CD14-positive monocyte (primary cell): ENCODE results near the gene FBXO41. TPM values are rescaled to one million over a fixed set of nuclear protein-coding genes. Genes with fewer than 3 reads are reported as not detected.
A peak's percentile ranks its signal among the peaks of the same experiment; 100 is the strongest.

ENCODE experiments used
- DNase-seq, 3 donors: peaks; one replicate each; pipeline ENCODE4 v3.0.0-alpha.2; 2011 to 2022
- H2AFZ ChIP-seq: 2 replicates; pipeline ENCODE4 v1.6.0; 2012; ENCODE audit warnings: mild to moderate bottlenecking, low read depth, low read length, inconsistent platforms; ENCODE audit not compliant: insufficient read depth, poor library complexity, severe bottlenecking
- H3K27ac ChIP-seq, 2 donors: 1 replicate in 1 of 2; 2 replicates in 1 of 2; pipeline ENCODE4 v1.5.1; 2012 to 2013; ENCODE audit warnings: low read length in 2 of 2, control low read depth in 1 of 2, inconsistent platforms in 1 of 2, low read depth in 1 of 2, mild to moderate bottlenecking in 1 of 2
- H3K27me3 ChIP-seq, 2 donors: one replicate each; pipeline versions ENCODE4 v1.6.0 to v1.6.1; 2011 to 2013; ENCODE audit warnings: low read length in 2 of 2; ENCODE audit not compliant: control insufficient read depth in 2 of 2, insufficient read depth in 2 of 2
- H3K36me3 ChIP-seq, 2 donors: replicated peaks in 1 of 2; 1 replicate in 1 of 2; 2 replicates in 1 of 2; pipeline versions ENCODE4 v1.5.1 to v1.6.1; 2012 to 2013; ENCODE audit warnings: low read length in 2 of 2, control low read depth in 1 of 2, inconsistent platforms in 1 of 2, mild to moderate bottlenecking in 1 of 2; ENCODE audit not compliant: insufficient read depth in 2 of 2, control insufficient read depth in 1 of 2
- H3K4me1 ChIP-seq, 2 donors: 1 replicate in 1 of 2; 2 replicates in 1 of 2; pipeline versions ENCODE4 v1.5.1 to v1.6.1; 2012 to 2013; ENCODE audit warnings: low read length in 2 of 2, control low read depth in 1 of 2, inconsistent platforms in 1 of 2, mild to moderate bottlenecking in 1 of 2, moderate library complexity in 1 of 2; ENCODE audit not compliant: insufficient read depth in 2 of 2, control insufficient read depth in 1 of 2
- H3K4me2 ChIP-seq: replicated peaks from 2 replicates; pipeline ENCODE3; 2012; ENCODE audit warnings: low read length, moderate library complexity, mild to moderate bottlenecking; ENCODE audit not compliant: poor library complexity, severe bottlenecking; ENCODE audit errors: extremely low read depth
- H3K4me3 ChIP-seq, 3 experiments: fragments of 200-600 bp in 1 of 3; sonication (generic) in 1 of 3; replicated peaks in 1 of 3; 1 replicate in 2 of 3; 2 replicates in 1 of 3; pipeline ENCODE4 v1.5.1; 2011 to 2013; ENCODE audit warnings: low read length in 3 of 3, mild to moderate bottlenecking in 3 of 3, control low read depth in 2 of 3, low read depth in 2 of 3, inconsistent platforms in 1 of 3, moderate library complexity in 1 of 3
- H3K79me2 ChIP-seq: 2 replicates; pipeline ENCODE4 v1.6.0; 2012; ENCODE audit warnings: mild to moderate bottlenecking, control low read depth, inconsistent platforms, low read length, moderate library complexity; ENCODE audit not compliant: insufficient read depth
- H3K9ac ChIP-seq: 2 replicates; pipeline ENCODE4 v1.6.0; 2017; ENCODE audit warnings: low read length, mild to moderate bottlenecking; ENCODE audit not compliant: insufficient read depth, poor library complexity, severe bottlenecking
- H3K9me3 ChIP-seq, 2 donors: replicated peaks in 1 of 2; 1 replicate in 1 of 2; 2 replicates in 1 of 2; pipeline versions ENCODE4 v1.5.1 to v1.6.1; 2012 to 2013; ENCODE audit warnings: low read length in 2 of 2, control low read depth in 1 of 2; ENCODE audit not compliant: control insufficient read depth in 1 of 2, insufficient read depth in 1 of 2
- H4K20me1 ChIP-seq: 2 replicates; pipeline ENCODE4 v1.6.0; 2012; ENCODE audit warnings: mild to moderate bottlenecking, low read length, control low read depth, moderate library complexity; ENCODE audit not compliant: insufficient read depth
- H3K27ac Mint-ChIP-seq, 7 donors: one replicate each; pipeline ENCODE4 v1.8.0; 2020; ENCODE audit warnings: mild to moderate bottlenecking in 7 of 7, mixed read lengths in 7 of 7, moderate library complexity in 6 of 7, inconsistent platforms in 2 of 7
- H3K27me3 Mint-ChIP-seq, 3 donors: one replicate each; pipeline ENCODE4 v1.8.0; 2021 to 2022; ENCODE audit warnings: low read depth in 3 of 3, mild to moderate bottlenecking in 3 of 3, mixed read lengths in 3 of 3, moderate library complexity in 3 of 3, inconsistent platforms in 1 of 3
- H3K36me3 Mint-ChIP-seq, 2 donors: one replicate each; pipeline ENCODE4 v1.8.0; 2020; ENCODE audit warnings: mixed read lengths in 2 of 2, inconsistent platforms in 1 of 2, mild to moderate bottlenecking in 1 of 2
- H3K4me1 Mint-ChIP-seq: one replicate; pipeline ENCODE4 v1.8.0; 2020; ENCODE audit warnings: mild to moderate bottlenecking, mixed read lengths
- H3K4me3 Mint-ChIP-seq, 2 donors: one replicate each; pipeline ENCODE4 v1.8.0; 2020; ENCODE audit warnings: mild to moderate bottlenecking in 2 of 2, mixed read lengths in 2 of 2, moderate library complexity in 1 of 2
- H3K9me3 Mint-ChIP-seq, 7 donors: one replicate each; pipeline ENCODE4 v1.8.0; 2020 to 2022; ENCODE audit warnings: mixed read lengths in 7 of 7, mild to moderate bottlenecking in 6 of 7, moderate library complexity in 6 of 7, inconsistent platforms in 2 of 7
- CTCF ChIP-seq: fragments of 200-600 bp; IDR thresholded peaks from one replicate; pipeline ENCODE4 v1.8.0; 2022; ENCODE audit warnings: antibody characterized with exemption, mild to moderate bottlenecking
- WGBS: methylation state at CpG from one replicate; pipeline ENCODE4 v1.1.5; 2013; ENCODE audit warnings: missing lambda C conversion rate; ENCODE audit not compliant: insufficient coverage; 5-methylcytosine and 5-hydroxymethylcytosine counted together
- intact Hi-C, 2 donors: fragments of 100-400 bp; cut with micrococcal nuclease; formaldehyde crosslinking; loops; one replicate each; pipeline versions ENCODE4 v1.15.0 to v1.15.1; 2023
- polyA plus RNA-seq, 3 donors: library from polyadenylated mRNA; depleted of rRNA in 1 of 3; unstranded in 2 of 3; stranded (reverse) in 1 of 3; fragments of 300-500 nt in 2 of 3; fragments of >200 nt in 1 of 3; fragmentation: Illumina TruSeq in 2 of 3; gene quantifications; 1 replicate in 2 of 3; 2 replicates in 1 of 3; pipeline ENCODE4 v1.2.3, GENCODE V29; 2012 to 2021

FBXO41 gene
- polyA plus RNA-seq, 3 donors = 0.29 to 17.1 (median 0.52) TPM

- H3K4me3 Mint-ChIP-seq = no peak overlapping the region
- Histone ChIP-seq H3K79me2 (no peaks in the 10 kb centered on the region), H3K36me3 (peaks cover 26 to 67% of the 10 kb centered on the region in 2 donors), H3K4me2 (no peak overlapping the region), H3K27me3 (peaks cover 2 to 3% of the 10 kb centered on the region in 2 donors), H3K9ac (no peak overlapping the region), H3K27ac (no peak overlapping the region), H3K9me3 (no peaks in the 10 kb centered on the region), H3K4me1 (peaks cover 0 to 5% of the 10 kb centered on the region in 2 donors), H3K4me3 (no peak overlapping the region), H2AFZ (no peak overlapping the region), H4K20me1 (peaks cover 9% of the 10 kb centered on the region)
- WGBS = 86% methylated on average over 1 of the region's 4 CpGs
- intact Hi-C loops = no loop called here
- H3K27me3 Mint-ChIP-seq = peaks cover 2 to 13% (median 12%) of the 10 kb centered on the region in 3 donors
- H3K36me3 Mint-ChIP-seq = peaks cover 48 to 51% of the 10 kb centered on the region in 2 donors
- peaks cover 2% of the 10 kb centered on the region for H3K4me1 Mint-ChIP-seq
- peaks cover 0 to 4% (median 0%) of the 10 kb centered on the region in 7 donors for H3K9me3 Mint-ChIP-seq
- DNase-seq = no peak
- no peak for TF ChIP-seq CTCF
- H3K27ac Mint-ChIP-seq = no peak overlapping the region
These were observed 19.5 kb downstream of the FBXO41 start for GRCh38 chr2:73264783-73265182.

DNA sequence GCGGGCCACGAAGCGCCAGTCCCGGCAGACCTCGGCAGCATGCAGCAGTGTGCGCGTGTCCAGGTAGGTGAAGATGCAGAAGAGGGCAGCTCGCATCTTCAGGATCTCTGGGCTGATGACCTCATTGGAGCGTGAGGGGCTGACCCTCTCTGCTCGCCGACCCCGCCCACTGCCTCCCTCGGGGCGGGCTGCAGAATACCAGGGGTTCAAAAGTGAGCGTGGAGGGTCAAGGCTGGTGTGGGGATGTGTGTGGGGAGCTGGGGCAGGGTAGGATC, 20.0 kb downstream of the FBXO41 start:
- 98% methylated on average over 9 of the region's 15 CpGs for WGBS
- Histone ChIP-seq H3K36me3 (peaks cover 29 to 72% of the 10 kb centered on the region in 2 donors), H2AFZ (no peak overlapping the region), H4K20me1 (peaks cover 7% of the 10 kb centered on the region), H3K4me3 (no peak overlapping the region), H3K27ac (no peak overlapping the region), H3K4me1 (no peaks in the 10 kb centered on the region), H3K79me2 (no peaks in the 10 kb centered on the region), H3K9ac (no peak overlapping the region), H3K9me3 (no peaks in the 10 kb centered on the region), H3K27me3 (no peaks in the 10 kb centered on the region), H3K4me2 (no peak overlapping the region)
- Mint-ChIP-seq H3K27me3 (peaks cover 0 to 11% (median 11%) of the 10 kb centered on the region in 3 donors), H3K9me3 (peaks cover 0 to 2% (median 0%) of the 10 kb centered on the region in 7 donors), H3K4me1 (no peaks in the 10 kb centered on the region), H3K4me3 (no peak overlapping the region), H3K27ac (peak overlapping the region in 4 of 7 donors; percentile 26 to 68 (median 56)), H3K36me3 (peaks cover 52 to 56% of the 10 kb centered on the region in 2 donors)
- intact Hi-C loops = no loop called here
- TF ChIP-seq CTCF = no peak
- no peak for DNase-seq
